Inflammatory macrophage (primary cell): ENCODE results near the gene TRIOBP.

Experiments
- DNase-seq, 2 donors: peaks; one replicate each; pipeline ENCODE4 v3.0.0-alpha.2; 2020 to 2022

Gene TRIOBP

GRCh38 chr22:37733625-37734401 is 37.0 kb downstream of the TRIOBP start:
- no peak for DNase-seq

- DNase-seq, result no peak
Measured at GRCh38 chr22:37734402-37734700, 37.5 kb downstream of the TRIOBP start.

GRCh38 chr22:37734964-37735451 is 38.2 kb downstream of the TRIOBP start:
- peak; percentile 21 to 57 for DNase-seq

GRCh38 chr22:37739035-37739434 is 42.2 kb downstream of the TRIOBP start:
- peak in 1 of 2 donors; percentile 64 for DNase-seq

- DNase-seq, result peak; percentile 87 to 93
Measured at GRCh38 chr22:37739611-37740049, 42.8 kb downstream of the TRIOBP start.

- DNase-seq, result no peak
Measured at GRCh38 chr22:37740455-37741311, 43.8 kb downstream of the TRIOBP start.

GRCh38 chr22:37741312-37741795 is 44.5 kb downstream of the TRIOBP start:
- peak; percentile 69 to 70 for DNase-seq

GRCh38 chr22:37742376-37743171 is 45.7 kb downstream of the TRIOBP start:
- DNase-seq, result peak in 1 of 2 donors; percentile 44

- DNase-seq, result no peak
Measured at GRCh38 chr22:37744589-37744988, 47.7 kb downstream of the TRIOBP start.

GRCh38 chr22:37745548-37746365 is 48.9 kb downstream of the TRIOBP start:
- peak; percentile 91 to 92 for DNase-seq

GRCh38 chr22:37746366-37747079 is 49.7 kb downstream of the TRIOBP start:
- DNase-seq, result peak in 1 of 2 donors; percentile 49

GRCh38 chr22:37747080-37747714 is 50.3 kb downstream of the TRIOBP start:
- peak; percentile 19 to 23 for DNase-seq

GRCh38 chr22:37747715-37748100 is 50.9 kb downstream of the TRIOBP start:
- DNase-seq, result no peak

- no peak for DNase-seq
Measured at GRCh38 chr22:37748659-37749058, 51.8 kb downstream of the TRIOBP start.

- no peak for DNase-seq
Measured at GRCh38 chr22:37749226-37749625, 52.4 kb downstream of the TRIOBP start.

GRCh38 chr22:37749831-37750595 is 53.2 kb downstream of the TRIOBP start:
- no peak for DNase-seq

- no peak for DNase-seq
Measured at GRCh38 chr22:37750596-37751162, 53.8 kb downstream of the TRIOBP start.

GRCh38 chr22:37751449-37752188 is 54.8 kb downstream of the TRIOBP start:
- no peak for DNase-seq
